Activated CD4-positive, CD25-positive, alpha-beta regulatory T cell treated with anti-CD3 and anti-CD28 coated beads, Interleukin-2, amount 50 U/mL, for 72 hours (primary cell): Measurements from ENCODE around the gene DNAL4.
"Not testable (repeated sequence)": the region's sequence is repeated elsewhere in the genome, so short reads cannot be mapped to it uniquely, and the experiment has no call there.

ENCODE experiments used
- DNase-seq: peaks from one replicate; pipeline ENCODE4 v3.0.0; 2021

Gene DNAL4

GRCh38 chr22:38826801-38827200, 32.9 kb upstream of the DNAL4 start:
- no peak for DNase-seq

- no peak for DNase-seq
These were observed 32.4 kb upstream of the DNAL4 start for GRCh38 chr22:38826386-38826785.

- DNase-seq: peak; percentile 39
These were observed 30.6 kb upstream of the DNAL4 start for GRCh38 chr22:38824585-38824984.

GRCh38 chr22:38823637-38824036, 29.7 kb upstream of the DNAL4 start:
- no peak for DNase-seq

- no peak for DNase-seq
These were observed 29.1 kb upstream of the DNAL4 start for GRCh38 chr22:38823076-38823475.

GRCh38 chr22:38820020-38820419, 26.1 kb upstream of the DNAL4 start:
- DNase-seq: no peak

GRCh38 chr22:38819387-38819940, 25.5 kb upstream of the DNAL4 start:
- DNase-seq: no peak

- no peak for DNase-seq
These were observed 23.3 kb upstream of the DNAL4 start for GRCh38 chr22:38817196-38817595.

- DNase-seq: no peak
These were observed 21.9 kb upstream of the DNAL4 start for GRCh38 chr22:38815842-38816241.

- DNase-seq: no peak
These were observed 17.3 kb upstream of the DNAL4 start for GRCh38 chr22:38811241-38811640.

- DNase-seq: not testable (repeated sequence)
These were observed 11.2 kb upstream of the DNAL4 start for GRCh38 chr22:38805041-38805593.

GRCh38 chr22:38802671-38803121, 8.8 kb upstream of the DNAL4 start:
- DNase-seq: no peak

- no peak for DNase-seq
These were observed 5.5 kb upstream of the DNAL4 start for GRCh38 chr22:38799265-38800002.

- DNase-seq: no peak
These were observed 4.6 kb upstream of the DNAL4 start for GRCh38 chr22:38798496-38798895.

GRCh38 chr22:38796262-38796957, 2.5 kb upstream of the DNAL4 start:
- no peak for DNase-seq

GRCh38 chr22:38795569-38795968, 1.6 kb upstream of the DNAL4 start:
- DNase-seq: no peak

GRCh38 chr22:38793317-38793716, 626 bp downstream of the DNAL4 start:
- DNase-seq: no peak

GRCh38 chr22:38792833-38793232, 1.1 kb downstream of the DNAL4 start:
- no peak for DNase-seq

- DNase-seq: no peak
These were observed 4.3 kb downstream of the DNAL4 start for GRCh38 chr22:38789606-38790005.

- no peak for DNase-seq
These were observed 5.1 kb downstream of the DNAL4 start for GRCh38 chr22:38788846-38789245.

- no peak for DNase-seq
These were observed 5.7 kb downstream of the DNAL4 start for GRCh38 chr22:38788021-38788816.

- DNase-seq: no peak
These were observed 7.3 kb downstream of the DNAL4 start for GRCh38 chr22:38786631-38787030.

GRCh38 chr22:38784856-38785255, 9.1 kb downstream of the DNAL4 start:
- DNase-seq: no peak
